GM21619 (cell line): ENCODE measurements around the gene NPPA.
"Not testable (repeated sequence)": the region's sequence is repeated elsewhere in the genome, so short reads cannot be mapped to it uniquely, and the experiment has no call there.

Experiments
- ATAC-seq: cut with Tn5 transposase; IDR thresholded peaks from one replicate; pipeline ENCODE4 v1.9.1; 2021; ENCODE audit not compliant: unreplicated experiment

The NPPA gene

GRCh38 chr1:11847667-11848372 lies at the start of gene NPPA:
Gene NPPA (minus strand): TSS chr1:11847783. CDS start chr1:11847684, 99 bp downstream.
- ATAC-seq = no peak

- not testable (repeated sequence) for ATAC-seq
Measured at GRCh38 chr1:11894501-11894900, 46.9 kb upstream of the NPPA start.

- ATAC-seq = no peak
Measured at GRCh38 chr1:11893907-11894251, 46.3 kb upstream of the NPPA start.

- ATAC-seq = no peak
Measured at GRCh38 chr1:11891433-11892186, 44.0 kb upstream of the NPPA start.

GRCh38 chr1:11888877-11889208 lies 41.3 kb upstream of the NPPA start:
- ATAC-seq = no peak

GRCh38 chr1:11888206-11888876 lies 40.8 kb upstream of the NPPA start:
- ATAC-seq = no peak

GRCh38 chr1:11887666-11888007 lies 40.1 kb upstream of the NPPA start:
- ATAC-seq = no peak

- ATAC-seq = no peak
Measured at GRCh38 chr1:11886986-11887665, 39.5 kb upstream of the NPPA start.

- ATAC-seq = no peak
Measured at GRCh38 chr1:11885916-11886315, 38.3 kb upstream of the NPPA start.

GRCh38 chr1:11882814-11883538 lies 35.4 kb upstream of the NPPA start:
- ATAC-seq = no peak

- no peak for ATAC-seq
Measured at GRCh38 chr1:11881749-11882441, 34.3 kb upstream of the NPPA start.

GRCh38 chr1:11880911-11881748 lies 33.5 kb upstream of the NPPA start:
- no peak for ATAC-seq

GRCh38 chr1:11880181-11880575 lies 32.6 kb upstream of the NPPA start:
- no peak for ATAC-seq

- ATAC-seq = no peak
Measured at GRCh38 chr1:11879311-11880180, 32.0 kb upstream of the NPPA start.

GRCh38 chr1:11878891-11879190 lies 31.3 kb upstream of the NPPA start:
- no peak for ATAC-seq

- ATAC-seq = no peak
Measured at GRCh38 chr1:11878081-11878890, 30.7 kb upstream of the NPPA start.

- ATAC-seq = no peak
Measured at GRCh38 chr1:11877074-11877473, 29.5 kb upstream of the NPPA start.

- ATAC-seq = no peak
Measured at GRCh38 chr1:11875094-11875493, 27.5 kb upstream of the NPPA start.
